ENCODE results near the gene MFN2. TPM values are rescaled to one million over a fixed set of nuclear protein-coding genes. Genes with fewer than 3 reads are reported as not detected.

The MFN2 gene
- total RNA-seq, 1 experiment from 2014 or later = 73.9 TPM

DNA sequence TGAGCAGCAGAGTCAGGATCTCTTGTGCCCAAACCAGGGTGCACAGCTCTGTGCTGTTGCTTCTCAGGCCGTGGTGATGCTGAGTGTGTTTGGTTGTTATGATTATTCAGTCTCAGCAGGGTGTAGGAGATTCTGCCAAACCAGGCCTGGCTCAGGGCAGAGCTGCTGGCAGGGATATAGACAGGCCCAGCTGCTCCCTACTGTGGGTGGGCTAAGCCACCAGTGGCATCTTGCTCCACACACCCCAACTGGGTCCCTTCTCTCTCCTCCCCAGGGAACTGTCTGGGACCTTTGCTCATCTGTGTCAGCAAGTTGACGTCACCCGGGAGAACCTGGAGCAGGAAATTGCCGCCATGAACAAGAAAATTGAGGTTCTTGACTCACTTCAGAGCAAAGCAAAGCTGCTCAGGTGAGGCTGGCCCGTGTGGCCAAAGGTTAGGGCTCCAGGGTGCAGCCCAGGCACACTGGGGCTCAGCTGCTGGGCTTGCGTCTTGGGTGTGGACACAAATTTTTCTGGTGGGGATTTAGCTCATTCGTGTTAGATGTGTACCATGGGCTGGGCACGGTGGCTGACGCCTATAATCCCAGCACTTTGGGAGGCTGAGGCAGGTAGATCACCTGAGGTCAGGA lies 29.2 kb downstream of the MFN2 start:
- Histone ChIP-seq H3K27me3 (replicated peaks; ENCODE audit: control insufficient read depth, insufficient read depth, low read length) (no peaks in the 10 kb centered on the region), H3K36me3 (ENCODE audit: control insufficient read depth, insufficient read depth, low read length) (peaks cover 9% of the 10 kb centered on the region), H3K4me1 (no peaks in the 10 kb centered on the region), H3K4me3 (ENCODE audit: low read depth, low read length) (no peak overlapping the region), H3K9me3 (no peaks in the 10 kb centered on the region)
- Mint-ChIP-seq H3K4me3 (ENCODE audit: unreplicated experiment) (no peak overlapping the region), H3K9me3 (ENCODE audit: unreplicated experiment) (no peaks in the 10 kb centered on the region), H3K4me1 (ENCODE audit: low read depth, unreplicated experiment) (peaks cover 13% of the 10 kb centered on the region), H3K27me3 (ENCODE audit: insufficient read depth, unreplicated experiment) (no peaks in the 10 kb centered on the region), H3K36me3 (ENCODE audit: insufficient read depth, unreplicated experiment) (peaks cover 73% of the 10 kb centered on the region), H3K27ac (ENCODE audit: unreplicated experiment) (no peak overlapping the region)
- no TSS peak for BruUV-seq (replicated peaks)
- ChIA-PET POLR2A (no interaction called here), CTCF (no interaction called here)
- intact Hi-C loops (cut with micrococcal nuclease; ENCODE audit: unreplicated experiment) = no loop called here
- TF ChIP-seq, protein P1, sequence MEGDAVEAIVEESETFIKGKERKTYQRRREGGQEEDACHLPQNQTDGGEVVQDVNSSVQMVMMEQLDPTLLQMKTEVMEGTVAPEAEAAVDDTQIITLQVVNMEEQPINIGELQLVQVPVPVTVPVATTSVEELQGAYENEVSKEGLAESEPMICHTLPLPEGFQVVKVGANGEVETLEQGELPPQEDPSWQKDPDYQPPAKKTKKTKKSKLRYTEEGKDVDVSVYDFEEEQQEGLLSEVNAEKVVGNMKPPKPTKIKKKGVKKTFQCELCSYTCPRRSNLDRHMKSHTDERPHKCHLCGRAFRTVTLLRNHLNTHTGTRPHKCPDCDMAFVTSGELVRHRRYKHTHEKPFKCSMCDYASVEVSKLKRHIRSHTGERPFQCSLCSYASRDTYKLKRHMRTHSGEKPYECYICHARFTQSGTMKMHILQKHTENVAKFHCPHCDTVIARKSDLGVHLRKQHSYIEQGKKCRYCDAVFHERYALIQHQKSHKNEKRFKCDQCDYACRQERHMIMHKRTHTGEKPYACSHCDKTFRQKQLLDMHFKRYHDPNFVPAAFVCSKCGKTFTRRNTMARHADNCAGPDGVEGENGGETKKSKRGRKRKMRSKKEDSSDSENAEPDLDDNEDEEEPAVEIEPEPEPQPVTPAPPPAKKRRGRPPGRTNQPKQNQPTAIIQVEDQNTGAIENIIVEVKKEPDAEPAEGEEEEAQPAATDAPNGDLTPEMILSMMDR (IDR thresholded peaks at IDR 0.05; ENCODE audit: insufficient read depth in 1 of 2, low read depth in 1 of 2, low read length in 1 of 2, severe bottlenecking in 1 of 2, unreplicated experiment in 1 of 2) = no peak
- DNase-seq = no peak

DNA sequence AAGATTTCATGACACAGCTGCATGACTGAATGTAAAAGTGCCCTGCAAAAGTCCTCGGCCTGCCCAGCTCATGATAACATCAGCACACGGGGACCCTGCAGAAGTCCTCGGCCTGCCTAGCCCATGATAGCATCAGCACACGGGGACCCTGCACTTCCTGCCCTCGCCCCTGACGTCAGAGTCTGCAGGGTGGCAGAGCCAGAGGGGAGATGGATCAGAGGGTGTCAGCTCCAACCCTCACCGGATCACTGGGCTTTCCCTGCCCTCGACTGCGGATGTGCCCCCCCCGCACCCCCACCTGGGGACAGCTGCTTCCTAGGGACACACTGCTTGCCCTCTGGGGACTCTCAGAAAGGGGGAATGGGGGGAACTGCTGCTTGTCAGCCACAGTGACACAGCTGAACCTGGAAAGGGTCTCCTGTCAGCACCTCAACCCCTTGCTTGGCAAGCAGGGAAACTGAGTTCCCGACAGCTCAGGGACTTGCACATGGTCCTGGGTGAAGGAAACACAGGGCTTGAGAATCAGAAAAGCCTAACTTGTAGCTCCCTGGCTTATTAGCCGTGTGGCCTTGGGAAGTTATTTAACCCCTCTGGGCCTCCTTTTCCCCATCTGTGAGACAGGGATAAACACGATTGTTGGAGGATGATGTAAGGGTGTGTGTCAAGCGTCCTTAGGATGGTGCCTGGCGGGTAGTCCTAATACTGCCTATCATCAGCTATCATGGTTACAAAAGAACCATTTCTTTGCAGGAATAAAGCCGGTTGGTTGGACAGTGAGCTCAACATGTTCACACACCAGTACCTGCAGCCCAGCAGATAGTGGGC lies 30.7 kb downstream of the MFN2 start:
- Histone ChIP-seq H3K4me3 (ENCODE audit: low read depth, low read length) (no peak overlapping the region), H3K9me3 (no peaks in the 10 kb centered on the region), H3K4me1 (no peaks in the 10 kb centered on the region), H3K27me3 (replicated peaks; ENCODE audit: control insufficient read depth, insufficient read depth, low read length) (no peaks in the 10 kb centered on the region), H3K36me3 (ENCODE audit: control insufficient read depth, insufficient read depth, low read length) (peaks cover 7% of the 10 kb centered on the region)
- no peaks in the 10 kb centered on the region for H3K9me3 Mint-ChIP-seq (ENCODE audit: unreplicated experiment)
- TF ChIP-seq, protein P1 (IDR thresholded peaks at IDR 0.05; ENCODE audit: insufficient read depth in 1 of 2, low read depth in 1 of 2, low read length in 1 of 2, severe bottlenecking in 1 of 2, unreplicated experiment in 1 of 2) = no peak
- H3K4me3 Mint-ChIP-seq (ENCODE audit: unreplicated experiment) = no peak overlapping the region
- H3K4me1 Mint-ChIP-seq (ENCODE audit: low read depth, unreplicated experiment) = peaks cover 14% of the 10 kb centered on the region
- POLR2A ChIA-PET = no interaction called here
- intact Hi-C loops (cut with micrococcal nuclease; ENCODE audit: unreplicated experiment) = no loop called here
- H3K27ac Mint-ChIP-seq (ENCODE audit: unreplicated experiment) = no peak overlapping the region
- no peaks in the 10 kb centered on the region for H3K27me3 Mint-ChIP-seq (ENCODE audit: insufficient read depth, unreplicated experiment)
- no TSS peak for BruUV-seq (replicated peaks)
- H3K36me3 Mint-ChIP-seq (ENCODE audit: insufficient read depth, unreplicated experiment) = peaks cover 60% of the 10 kb centered on the region
- CTCF ChIA-PET = interaction anchor here (0.6 kb wide), 1 partner anchor 58 kb away, joined by 3 read pairs; no protein-coding TSS in a partner anchor
- no peak for DNase-seq

DNA sequence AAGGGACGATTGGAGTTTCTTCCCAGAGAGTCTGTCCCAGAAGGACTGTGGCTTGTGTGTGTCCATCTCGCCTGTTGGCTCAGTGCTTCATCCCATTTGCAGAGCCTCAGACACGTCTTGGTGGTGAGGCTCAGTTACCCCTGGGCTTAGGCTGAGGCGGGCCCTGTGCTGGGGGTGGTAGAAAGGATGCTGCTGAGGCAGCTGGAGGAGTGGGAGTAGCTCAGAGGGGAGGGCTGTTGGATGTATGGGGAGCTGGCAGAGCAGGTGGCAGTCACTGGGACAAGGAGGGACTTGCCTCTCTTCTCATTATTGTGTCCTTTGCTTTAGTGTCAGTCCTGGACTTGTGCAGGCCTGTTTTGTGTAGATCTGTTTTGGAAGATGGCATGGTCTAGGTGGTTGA lies 31.8 kb downstream of the MFN2 start:
- ChIA-PET POLR2A (no interaction called here), CTCF (interaction anchor here (0.5 to 0.6 kb wide), 2 partner anchors 59 to 1000 kb away, joined by 3 read pairs; partner anchors contain the start of gene TARDBP)
- no peak for DNase-seq
- Histone ChIP-seq H3K36me3 (ENCODE audit: control insufficient read depth, insufficient read depth, low read length) (peaks cover 5% of the 10 kb centered on the region), H3K27me3 (replicated peaks; ENCODE audit: control insufficient read depth, insufficient read depth, low read length) (no peaks in the 10 kb centered on the region), H3K4me1 (no peaks in the 10 kb centered on the region), H3K9me3 (no peaks in the 10 kb centered on the region), H3K4me3 (ENCODE audit: low read depth, low read length) (no peak overlapping the region)
- Mint-ChIP-seq H3K27me3 (ENCODE audit: insufficient read depth, unreplicated experiment) (no peaks in the 10 kb centered on the region), H3K4me3 (ENCODE audit: unreplicated experiment) (no peak overlapping the region), H3K36me3 (ENCODE audit: insufficient read depth, unreplicated experiment) (peaks cover 50% of the 10 kb centered on the region), H3K9me3 (ENCODE audit: unreplicated experiment) (no peaks in the 10 kb centered on the region), H3K27ac (ENCODE audit: unreplicated experiment) (no peak overlapping the region), H3K4me1 (ENCODE audit: low read depth, unreplicated experiment) (peaks cover 14% of the 10 kb centered on the region)
- intact Hi-C loops (cut with micrococcal nuclease; ENCODE audit: unreplicated experiment) = no loop called here
- TF ChIP-seq, protein P1 (IDR thresholded peaks at IDR 0.05; ENCODE audit: insufficient read depth in 1 of 2, low read depth in 1 of 2, low read length in 1 of 2, severe bottlenecking in 1 of 2, unreplicated experiment in 1 of 2) = no peak
- no TSS peak for BruUV-seq (replicated peaks)

Data from Caco-2 (cell line).